Activated B cell treated with CpG ODN at 0.5 μM for 24 hours (primary cell): ENCODE results near the gene FAM216B. TPM values are rescaled to one million over a fixed set of nuclear protein-coding genes. Genes with fewer than 3 reads are reported as not detected.

Experiments
- ATAC-seq: fragments of 200-7000 bp; cut with Tn5 transposase; one replicate; pipeline ENCODE4 v1.10.0; 2021; ENCODE audit warnings: low read depth, mild to moderate bottlenecking, moderate library complexity
- CTCF ChIA-PET: fragments of 350-600 bp; sonication (Branson Sonifier 250); formaldehyde crosslinking; loops from one replicate; lab custom pipeline; 2021; ENCODE audit warnings: antibody characterized with exemption; lab: Charles Lee
- POLR2A ChIA-PET: fragments of 350-600 bp; sonication (Branson Sonifier 250); formaldehyde crosslinking; loops from one replicate; lab custom pipeline; 2021; ENCODE audit warnings: antibody characterized with exemption; lab: Charles Lee
- DNase-seq: peaks from one replicate; pipeline ENCODE4 v3.0.0; 2022
- H3K27ac Mint-ChIP-seq: one replicate; pipeline ENCODE4 v1.8.0; 2020; ENCODE audit warnings: mixed read lengths
- H3K27me3 Mint-ChIP-seq: one replicate; pipeline ENCODE4 v1.8.0; 2021; ENCODE audit warnings: mixed read lengths
- H3K36me3 Mint-ChIP-seq: one replicate; pipeline ENCODE4 v1.8.0; 2021; ENCODE audit warnings: low read depth, mixed read lengths
- H3K4me1 Mint-ChIP-seq: one replicate; pipeline ENCODE4 v1.8.0; 2021; ENCODE audit warnings: mixed read lengths
- H3K4me3 Mint-ChIP-seq: one replicate; pipeline ENCODE4 v1.8.0; 2020; ENCODE audit warnings: mild to moderate bottlenecking, mixed read lengths
- H3K9me3 Mint-ChIP-seq: one replicate; pipeline ENCODE4 v1.8.0; 2020; ENCODE audit warnings: mixed read lengths
- CTCF ChIP-seq: fragments of 200-600 bp; IDR thresholded peaks from one replicate; pipeline ENCODE4 v1.8.0; 2022; ENCODE audit warnings: antibody characterized with exemption, mild to moderate bottlenecking
- intact Hi-C: fragments of 100-400 bp; cut with micrococcal nuclease; formaldehyde crosslinking; loops from one replicate; pipeline ENCODE4 v1.15.1; 2024
- total RNA-seq: library from RNA; stranded (reverse); gene quantifications from 2 replicates; pipeline ENCODE4 v1.2.3, GENCODE V29; 2022

FAM216B gene
- total RNA-seq, 1 donor from 2014 or later = not detected

GRCh38 chr13:42751693-42752092 is 29.7 kb upstream of the FAM216B start:
- no peaks in the 10 kb centered on the region for H3K36me3 Mint-ChIP-seq
- CTCF ChIA-PET = no interaction called here

GRCh38 chr13:42752731-42753130 is 28.7 kb upstream of the FAM216B start:
- Mint-ChIP-seq H3K9me3 (peaks cover 6% of the 10 kb centered on the region), H3K36me3 (no peaks in the 10 kb centered on the region), H3K27ac (no peak overlapping the region), H3K27me3 (no peaks in the 10 kb centered on the region), H3K4me3 (no peak overlapping the region), H3K4me1 (no peaks in the 10 kb centered on the region)
- ChIA-PET POLR2A (no interaction called here), CTCF (no interaction called here)
- no peak for TF ChIP-seq CTCF
- no peak for DNase-seq
- intact Hi-C loops = no loop called here
- no peak for ATAC-seq

More at GRCh38 chr13:42751693-42752092, 29.7 kb upstream of the FAM216B start:
- Mint-ChIP-seq H3K4me1 (no peaks in the 10 kb centered on the region), H3K27me3 (no peaks in the 10 kb centered on the region), H3K4me3 (no peak overlapping the region), H3K27ac (no peak overlapping the region), H3K9me3 (no peaks in the 10 kb centered on the region)
- no peak for TF ChIP-seq CTCF
- no peak for ATAC-seq
- POLR2A ChIA-PET = no interaction called here
- no peak for DNase-seq
- intact Hi-C loops = no loop called here

GRCh38 chr13:42753697-42754096 is 27.7 kb upstream of the FAM216B start:
- Mint-ChIP-seq H3K36me3 (no peaks in the 10 kb centered on the region), H3K4me3 (no peak overlapping the region), H3K27ac (no peak overlapping the region), H3K4me1 (no peaks in the 10 kb centered on the region), H3K9me3 (peaks cover 7% of the 10 kb centered on the region), H3K27me3 (no peaks in the 10 kb centered on the region)
- ChIA-PET POLR2A (no interaction called here), CTCF (no interaction called here)
- DNase-seq = no peak
- intact Hi-C loops = no loop called here
- no peak for TF ChIP-seq CTCF
- no peak for ATAC-seq

- H3K9me3 Mint-ChIP-seq = peaks cover 7% of the 10 kb centered on the region
- H3K27ac Mint-ChIP-seq = no peak overlapping the region
- POLR2A ChIA-PET = no interaction called here
- peaks cover 5% of the 10 kb centered on the region for H3K27me3 Mint-ChIP-seq
- intact Hi-C loops = no loop called here
- no peaks in the 10 kb centered on the region for H3K4me1 Mint-ChIP-seq
- H3K36me3 Mint-ChIP-seq = no peaks in the 10 kb centered on the region
- CTCF ChIA-PET = no interaction called here
- ATAC-seq (no peak), DNase-seq (no peak)
- TF ChIP-seq CTCF = no peak
- H3K4me3 Mint-ChIP-seq = no peak overlapping the region
These were observed 26.4 kb upstream of the FAM216B start for GRCh38 chr13:42754801-42755510.

GRCh38 chr13:42757678-42758420 is 23.5 kb upstream of the FAM216B start:
- H3K36me3 Mint-ChIP-seq = no peaks in the 10 kb centered on the region
- H3K27me3 Mint-ChIP-seq = peaks cover 5% of the 10 kb centered on the region

More at GRCh38 chr13:42757678-42758420, 23.5 kb upstream of the FAM216B start:
- no peak for ATAC-seq
- H3K4me1 Mint-ChIP-seq = no peaks in the 10 kb centered on the region
- no peak for DNase-seq
- TF ChIP-seq CTCF = no peak
- intact Hi-C loops = no loop called here
- no peak overlapping the region for H3K4me3 Mint-ChIP-seq
- ChIA-PET CTCF (no interaction called here), POLR2A (no interaction called here)
- H3K9me3 Mint-ChIP-seq = peaks cover 7% of the 10 kb centered on the region
- no peak overlapping the region for H3K27ac Mint-ChIP-seq
